ENCODE data around the gene LRIG3.

- TF ChIP-seq CTCF (IDR thresholded peaks at IDR 0.05) = no peak
- no peak for TF ChIP-seq POLR2A (IDR thresholded peaks at IDR 0.05)
Measured at GRCh38 chr12:58883576-58884334, 36.5 kb downstream of the LRIG3 start.

Data from transverse colon (tissue), 3 donors.